Endothelial cell of umbilical vein (primary cell): ENCODE data around the gene IGFL4. TPM values are rescaled to one million over a fixed set of nuclear protein-coding genes. Genes with fewer than 3 reads are reported as not detected.
A peak's percentile ranks its signal among the peaks of the same experiment; 100 is the strongest.

Experiments
- BruUV-seq: library from RNA; stranded (reverse); fragments of 400-500 nt; replicated peaks from 2 replicates; lab custom pipeline; 2021; lab: Mats Ljungman, UMichigan
- CTCF ChIA-PET: fragments of 300-600, 350-600 bp; sonication (Branson Sonifier 250); formaldehyde crosslinking; loops from one replicate; lab custom pipeline; 2021; ENCODE audit warnings: antibody characterized with exemption, inconsistent platforms; lab: Charles Lee
- POLR2A ChIA-PET: fragments of 300-600, 350-600 bp; sonication (Branson Sonifier 250); formaldehyde crosslinking; loops from one replicate; lab custom pipeline; 2021; ENCODE audit warnings: antibody characterized with exemption, inconsistent platforms; lab: Charles Lee
- DNase-seq: peaks from one replicate; pipeline ENCODE4 v3.0.0-alpha.2; 2011; ENCODE audit warnings: low read depth, low spot score
- FAIRE-seq: peaks from 2 replicates; lab custom pipeline; 2011; peaks lifted over from hg19 to GRCh38; lab: Jason Lieb, UNC
- H2AFZ ChIP-seq: 2 replicates; pipeline ENCODE4 v1.6.0; 2012; ENCODE audit warnings: low read depth, low read length, control low read depth, inconsistent platforms
- H3K27ac ChIP-seq: 2 replicates; pipeline ENCODE4 v1.5.1; 2011; ENCODE audit warnings: low read depth, mild to moderate bottlenecking, control low read depth, low read length, moderate library complexity; ENCODE audit not compliant: insufficient read depth
- H3K27me3 ChIP-seq, 2 experiments: 2 replicates each; pipeline versions ENCODE4 v1.6.0 to v1.6.1; 2011; ENCODE audit warnings: low read length in 2 of 2, mixed read lengths in 1 of 2; ENCODE audit not compliant: control insufficient read depth in 2 of 2, insufficient read depth in 2 of 2
- H3K36me3 ChIP-seq, 2 experiments: 2 replicates in 1 of 2; 3 replicates in 1 of 2; pipeline ENCODE4 v1.5.1; 2011; ENCODE audit warnings: low read length in 2 of 2, mild to moderate bottlenecking in 1 of 2, moderate library complexity in 1 of 2; ENCODE audit not compliant: control insufficient read depth in 2 of 2, insufficient read depth in 2 of 2; ENCODE audit errors: extremely low read depth in 1 of 2
- H3K4me1 ChIP-seq: 3 replicates; pipeline ENCODE4 v1.5.1; 2011; ENCODE audit warnings: mild to moderate bottlenecking, low read length; ENCODE audit not compliant: control insufficient read depth, insufficient read depth; ENCODE audit errors: extremely low read depth
- H3K4me2 ChIP-seq: 2 replicates; pipeline ENCODE4 v1.6.1; 2011; ENCODE audit warnings: low read length, control low read depth, mixed read lengths; ENCODE audit not compliant: insufficient read depth
- H3K4me3 ChIP-seq, 3 experiments: fragments of 200-600 bp in 1 of 3; sonication (generic), shearing (Covaris generic) in 1 of 3; replicated peaks in 1 of 3; 2 replicates each; pipeline ENCODE4 v1.5.1; 2011 to 2016; ENCODE audit warnings: control low read depth in 3 of 3, low read length in 3 of 3, mild to moderate bottlenecking in 2 of 3, inconsistent platforms in 1 of 3, low read depth in 1 of 3, moderate library complexity in 1 of 3; ENCODE audit not compliant: insufficient read depth in 1 of 3
- H3K79me2 ChIP-seq: 2 replicates; pipeline ENCODE4 v1.6.0; 2012; ENCODE audit warnings: low read length, inconsistent platforms; ENCODE audit not compliant: control insufficient read depth, insufficient read depth
- H3K9ac ChIP-seq: replicated peaks from 2 replicates; pipeline ENCODE3; 2011; ENCODE audit warnings: low read length, control low read depth; ENCODE audit not compliant: insufficient read depth; ENCODE audit errors: extremely low read depth
- H3K9me1 ChIP-seq: replicated peaks from 3 replicates; pipeline ENCODE4 v1.6.0; 2011; ENCODE audit warnings: mild to moderate bottlenecking, low read length; ENCODE audit not compliant: control insufficient read depth, insufficient read depth; ENCODE audit errors: extremely low read depth
- H3K9me3 ChIP-seq: replicated peaks from 2 replicates; pipeline ENCODE4 v1.5.1; 2012; ENCODE audit warnings: low read length, inconsistent platforms; ENCODE audit not compliant: control insufficient read depth, insufficient read depth
- H4K20me1 ChIP-seq: replicated peaks from 2 replicates; pipeline ENCODE3; 2011; ENCODE audit warnings: mild to moderate bottlenecking, low read length; ENCODE audit not compliant: control insufficient read depth, insufficient read depth; ENCODE audit errors: extremely low read depth
- CTCF ChIP-seq, 2 donors: IDR thresholded peaks; 1 replicate in 1 of 2; 2 replicates in 1 of 2; pipeline ENCODE4 v1.5.1; 2011; ENCODE audit warnings: low read length in 2 of 2, mild to moderate bottlenecking in 2 of 2, moderate library complexity in 2 of 2, control low read depth in 1 of 2, inconsistent platforms in 1 of 2, low read depth in 1 of 2; ENCODE audit not compliant: insufficient read depth in 1 of 2; ENCODE audit errors: extremely low read depth in 1 of 2
- EZH2 ChIP-seq: IDR thresholded peaks from 2 replicates; pipeline ENCODE4 v1.6.1; 2012; ENCODE audit warnings: borderline replicate concordance, low read depth, mild to moderate bottlenecking, moderate library complexity, low read length, inconsistent platforms; ENCODE audit not compliant: severe bottlenecking
- FOS ChIP-seq: IDR thresholded peaks from 2 replicates; pipeline ENCODE4 v1.6.1; 2011; ENCODE audit warnings: mild to moderate bottlenecking, low read length, moderate library complexity, borderline replicate concordance; ENCODE audit not compliant: insufficient read depth
- GATA2 ChIP-seq: IDR thresholded peaks from 2 replicates; pipeline ENCODE4 v1.7.0; 2011; ENCODE audit warnings: low read depth, mild to moderate bottlenecking, moderate library complexity, mixed read lengths, low read length; ENCODE audit not compliant: insufficient read length, insufficient read depth
- JUN ChIP-seq: IDR thresholded peaks from 2 replicates; pipeline ENCODE4 v1.6.1; 2011; ENCODE audit warnings: borderline replicate concordance, low read depth; ENCODE audit not compliant: insufficient read length, insufficient read depth
- MAX ChIP-seq: IDR thresholded peaks from 2 replicates; pipeline ENCODE4 v1.6.1; 2011; ENCODE audit not compliant: insufficient read depth, insufficient read length
- MYC ChIP-seq: IDR thresholded peaks from one replicate; pipeline ENCODE4 v1.6.1; 2011; ENCODE audit warnings: mild to moderate bottlenecking, low read depth, low read length
- POLR2A ChIP-seq: IDR thresholded peaks from 2 replicates; pipeline ENCODE4 v1.6.1; 2012; ENCODE audit warnings: low read depth, mild to moderate bottlenecking, control low read depth, low read length
- POLR2AphosphoS5 ChIP-seq: IDR thresholded peaks from 2 replicates; pipeline ENCODE4 v1.6.1; 2012; ENCODE audit warnings: low read depth, mild to moderate bottlenecking, control low read depth, low read length, moderate library complexity; ENCODE audit not compliant: insufficient read depth
- dilution Hi-C: fragments of 300-500 bp; cut with MboI; formaldehyde crosslinking; loops from one replicate; pipeline ENCODE4 v1.15.0; 2019; ENCODE audit warnings: low sequenced_read_pairs; ENCODE audit not compliant: extremely low pct_ligation_motif_present
- intact Hi-C: fragments of 100-400 bp; cut with micrococcal nuclease; formaldehyde crosslinking; loops from one replicate; pipeline ENCODE4 v1.10.0; 2022
- polyA plus RNA-seq, 4 experiments: library from polyadenylated mRNA; depleted of rRNA in 3 of 4; stranded (reverse) in 3 of 4; unstranded in 1 of 4; fragments of >200 nt; gene quantifications; 2 replicates each; pipeline versions ENCODE4 v1.2.1 to v1.2.3, GENCODE V29; 2011 to 2012; ENCODE audit warnings: missing spikeins in 1 of 4
- total RNA-seq: library from RNA; stranded (reverse); gene quantifications from 2 replicates; pipeline ENCODE4 v1.2.3, GENCODE V29; 2021

The IGFL4 gene
- total and polyA plus RNA-seq, 2 donors (not counting 3 experiments of a cell fraction or from before 2014, with no cell fraction given) = not detected

- Histone ChIP-seq H3K79me2 (peaks cover 5% of the 10 kb centered on the region), H3K4me2 (peak overlapping the region; percentile 94), H3K36me3 (no peaks in the 10 kb centered on the region), H3K4me1 (peaks cover 10% of the 10 kb centered on the region), H3K4me3 (peak overlapping the region; percentile 20 to 60 (median 29)), H3K9me3 (no peaks in the 10 kb centered on the region), H3K9ac (peak overlapping the region; percentile 32), H3K27me3 (peaks cover 0 to 2% of the 10 kb centered on the region in 2 experiments), H4K20me1 (no peaks in the 10 kb centered on the region), H3K9me1 (no peaks in the 10 kb centered on the region), H3K27ac (no peak overlapping the region), H2AFZ (peak overlapping the region; percentile 60)
- FAIRE-seq = no peak
- intact Hi-C loops (loop anchor here (2.0 kb wide), 1 partner anchor 92 kb away; the partner anchor contains the start of gene MYPOP), dilution Hi-C loops (no loop called here)
- TF ChIP-seq MYC = no peak
- TF ChIP-seq MAX = no peak
- no peak for TF ChIP-seq JUN
- no peak for TF ChIP-seq EZH2
- TF ChIP-seq CTCF (IDR thresholded peaks at IDR 0.05; ENCODE audit: extremely low read depth in 1 of 2, insufficient read depth in 1 of 2, low read depth in 1 of 2, low read length in 2 of 2) = no peak
- TF ChIP-seq POLR2A = no peak
- TF ChIP-seq POLR2AphosphoS5 = no peak
- no peak for TF ChIP-seq FOS
- no peak for TF ChIP-seq GATA2
- ChIA-PET POLR2A (interaction anchor here (0.6 to 1.0 kb wide), 3 partner anchors 21 to 92 kb away, joined by 3 to 5 read pairs (median 3); partner anchors contain the start of gene MYPOP), CTCF (interaction anchor here (0.9 to 2.0 kb wide), 12 partner anchors 8 to 286 kb away, joined by 3 to 11 read pairs (median 4); partner anchors contain the start of genes MYPOP and NOVA2)
- no TSS peak for BruUV-seq
- no peak for DNase-seq
Measured at GRCh38 chr19:45994456-45994997, 46.3 kb downstream of the IGFL4 start.
